SK-N-SH treated with all-trans-retinoic acid at 6 μM for 48 hours (cell line): ENCODE measurements around the gene MOSMO.

Experiments
- ATAC-seq: fragments of 200-7000 bp; cut with Tn5 transposase; 3 replicates; pipeline ENCODE4 v1.9.1; 2020; ENCODE audit warnings: mild to moderate bottlenecking, moderate library complexity
- ARNTL ChIP-seq: fragments of 450-650 bp; formaldehyde crosslinking; IDR thresholded peaks from 2 replicates; pipeline ENCODE4 v1.5.0; 2020; ENCODE audit warnings: low read depth, mild to moderate bottlenecking, moderate library complexity, borderline replicate concordance
- BACH2 ChIP-seq: fragments of 250-450 bp; sonication (Bioruptor Pico); IDR thresholded peaks from 2 replicates; pipeline ENCODE4 v1.9.0; 2021; ENCODE audit warnings: mild to moderate bottlenecking, borderline replicate concordance
- CSDC2 ChIP-seq: fragments of 250-450 bp; sonication (Bioruptor Pico); IDR thresholded peaks from 2 replicates; pipeline ENCODE4 v1.5.0; 2020; ENCODE audit warnings: mild to moderate bottlenecking, moderate library complexity
- ESRRG ChIP-seq: fragments of 250-450 bp; sonication (Bioruptor Pico); IDR thresholded peaks from 2 replicates; pipeline ENCODE4 v1.6.1; 2021; ENCODE audit warnings: mild to moderate bottlenecking
- GLIS3 ChIP-seq: fragments of 250-450 bp; sonication (Bioruptor Pico); IDR thresholded peaks from 2 replicates; pipeline ENCODE4 v1.5.0; 2020; ENCODE audit warnings: mild to moderate bottlenecking, moderate library complexity
- ISL1 ChIP-seq: fragments of 250-450 bp; sonication (Bioruptor Pico); IDR thresholded peaks from 2 replicates; pipeline ENCODE4 v2.1.2; 2022; ENCODE audit warnings: mild to moderate bottlenecking, moderate library complexity
- POU6F1 ChIP-seq: fragments of 250-450 bp; sonication (Bioruptor Pico); IDR thresholded peaks from 2 replicates; pipeline ENCODE4 v1.8.0; 2021; ENCODE audit warnings: low read depth, mild to moderate bottlenecking, moderate library complexity, borderline replicate concordance
- PPARA ChIP-seq: fragments of 250-450 bp; sonication (Bioruptor Pico); IDR thresholded peaks from 2 replicates; pipeline ENCODE4 v1.5.0; 2020; ENCODE audit warnings: mild to moderate bottlenecking, borderline replicate concordance
- RARB ChIP-seq: fragments of 250-450 bp; sonication (Bioruptor Pico); IDR thresholded peaks from 2 replicates; pipeline ENCODE4 v1.8.0; 2021; ENCODE audit warnings: mild to moderate bottlenecking, moderate library complexity
- SNAI2 ChIP-seq: fragments of 250-450 bp; sonication (Bioruptor Pico); IDR thresholded peaks from 2 replicates; pipeline ENCODE4 v1.5.0; 2020; ENCODE audit warnings: mild to moderate bottlenecking, moderate library complexity
- TCF4 ChIP-seq: fragments of 250-450 bp; sonication (Bioruptor Pico); IDR thresholded peaks from 2 replicates; pipeline ENCODE4 v1.8.0; 2021; ENCODE audit warnings: mild to moderate bottlenecking, moderate library complexity, borderline replicate concordance
- TOX ChIP-seq: fragments of 250-450 bp; sonication (Bioruptor Pico); IDR thresholded peaks from 2 replicates; pipeline ENCODE4 v1.8.0; 2021; ENCODE audit warnings: mild to moderate bottlenecking, moderate library complexity, borderline replicate concordance
- ZC3H10 ChIP-seq: fragments of 250-450 bp; sonication (Bioruptor Pico); IDR thresholded peaks from 2 replicates; pipeline ENCODE4 v1.5.1; 2021; ENCODE audit warnings: mild to moderate bottlenecking, moderate library complexity
- ZFP3 ChIP-seq: fragments of 250-450 bp; sonication (Bioruptor Pico); IDR thresholded peaks from 2 replicates; pipeline ENCODE4 v1.5.0; 2020; ENCODE audit warnings: mild to moderate bottlenecking, moderate library complexity
- ZFP30 ChIP-seq: fragments of 450-650 bp; formaldehyde crosslinking; IDR thresholded peaks from 2 replicates; pipeline ENCODE4 v1.5.0; 2022; ENCODE audit warnings: mild to moderate bottlenecking, moderate library complexity
- ZNF565 ChIP-seq: fragments of 450-650 bp; formaldehyde crosslinking; conservative IDR thresholded peaks from 2 replicates; pipeline ENCODE4 v1.5.0; 2020; ENCODE audit warnings: low read depth, mild to moderate bottlenecking, moderate library complexity
- ZNF70 ChIP-seq: fragments of 450-650 bp; formaldehyde crosslinking; IDR thresholded peaks from 2 replicates; pipeline ENCODE4 v1.5.0; 2020; ENCODE audit warnings: mild to moderate bottlenecking, moderate library complexity
- ZNF8 ChIP-seq: fragments of 450-650 bp; formaldehyde crosslinking; IDR thresholded peaks from 2 replicates; pipeline ENCODE4 v1.5.0; 2020; ENCODE audit warnings: mild to moderate bottlenecking, moderate library complexity
- TF ChIP-seq, protein P1 (sequence below): fragments of 250-450 bp; sonication (Bioruptor Pico); IDR thresholded peaks from 2 replicates; pipeline ENCODE4 v1.5.0; 2020; ENCODE audit warnings: mild to moderate bottlenecking, moderate library complexity
- TF ChIP-seq, protein P2 (sequence below): fragments of 250-450 bp; sonication (Bioruptor Pico); IDR thresholded peaks from 2 replicates; pipeline ENCODE4 v1.5.1; 2020; ENCODE audit warnings: low read depth, mild to moderate bottlenecking, moderate library complexity
- TF ChIP-seq, protein P3 (sequence below): fragments of 250-450 bp; sonication (Bioruptor Pico); IDR thresholded peaks from 2 replicates; pipeline ENCODE4 v1.5.1; 2021; ENCODE audit warnings: mild to moderate bottlenecking, moderate library complexity

The MOSMO gene

DNA sequence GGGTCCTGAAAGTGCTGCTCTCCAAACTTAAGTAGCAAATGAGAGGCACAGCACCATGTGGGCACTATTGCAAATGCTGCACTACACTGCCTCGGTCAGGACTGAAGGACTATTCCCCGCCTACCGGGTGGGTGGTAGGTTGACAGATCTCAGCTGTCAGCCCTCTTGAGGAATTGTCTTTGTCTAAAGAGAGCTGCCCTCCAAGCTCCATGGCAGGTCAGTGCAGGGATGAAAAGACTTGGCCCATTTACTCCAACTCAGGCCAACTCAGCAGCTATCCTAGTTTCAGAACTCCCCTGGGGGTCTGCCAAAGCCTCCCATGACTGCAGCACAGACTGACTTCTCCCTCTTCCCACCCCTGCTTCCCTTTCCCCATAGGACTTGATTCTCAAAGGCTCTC, 3.6 kb upstream of the MOSMO start (continued):
- TF ChIP-seq POU6F1, result no peak
- TF ChIP-seq ZNF8, result no peak
- TF ChIP-seq ESRRG (CRISPR knock-in tag), result no peak
- TF ChIP-seq BACH2 (CRISPR knock-in tag), result no peak
- no peak for TF ChIP-seq GLIS3 (CRISPR knock-in tag)
- no peak for TF ChIP-seq ZC3H10
- TF ChIP-seq TOX (CRISPR knock-in tag), result no peak
- TF ChIP-seq TCF4, result no peak
- TF ChIP-seq ISL1 (CRISPR knock-in tag), result no peak
- no peak for TF ChIP-seq RARB (CRISPR knock-in tag)
- no peak for TF ChIP-seq ARNTL (CRISPR knock-in tag)
- TF ChIP-seq CSDC2 (CRISPR knock-in tag), result no peak
- no peak for TF ChIP-seq ZNF565 (CRISPR knock-in tag)

DNA sequence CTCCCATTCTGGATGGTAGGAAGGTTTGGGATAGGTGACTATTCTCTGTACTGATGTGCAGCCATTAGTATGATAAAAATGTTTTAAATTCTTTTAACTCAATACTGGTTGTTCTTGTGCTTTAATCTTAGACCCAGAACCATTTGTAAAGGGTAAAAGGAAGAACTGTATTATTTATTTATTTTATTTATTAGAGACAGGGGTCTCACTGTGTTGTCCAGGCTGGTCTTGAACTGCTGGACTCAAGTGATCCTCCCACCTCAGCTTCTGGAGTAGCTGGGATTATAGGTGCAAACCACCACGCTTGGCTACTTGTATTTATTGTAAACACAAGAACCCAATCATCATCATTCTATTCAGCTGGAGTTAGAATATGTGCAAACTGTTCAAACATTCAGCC, 2.2 kb upstream of the MOSMO start:
- TF ChIP-seq ZNF70 (CRISPR knock-in tag) (no peak), ZC3H10 (no peak), BACH2 (CRISPR knock-in tag) (no peak), ZFP30 (no peak), GLIS3 (CRISPR knock-in tag) (no peak), ESRRG (CRISPR knock-in tag) (no peak), ZFP3 (CRISPR knock-in tag) (no peak)
- TF ChIP-seq, protein P1, sequence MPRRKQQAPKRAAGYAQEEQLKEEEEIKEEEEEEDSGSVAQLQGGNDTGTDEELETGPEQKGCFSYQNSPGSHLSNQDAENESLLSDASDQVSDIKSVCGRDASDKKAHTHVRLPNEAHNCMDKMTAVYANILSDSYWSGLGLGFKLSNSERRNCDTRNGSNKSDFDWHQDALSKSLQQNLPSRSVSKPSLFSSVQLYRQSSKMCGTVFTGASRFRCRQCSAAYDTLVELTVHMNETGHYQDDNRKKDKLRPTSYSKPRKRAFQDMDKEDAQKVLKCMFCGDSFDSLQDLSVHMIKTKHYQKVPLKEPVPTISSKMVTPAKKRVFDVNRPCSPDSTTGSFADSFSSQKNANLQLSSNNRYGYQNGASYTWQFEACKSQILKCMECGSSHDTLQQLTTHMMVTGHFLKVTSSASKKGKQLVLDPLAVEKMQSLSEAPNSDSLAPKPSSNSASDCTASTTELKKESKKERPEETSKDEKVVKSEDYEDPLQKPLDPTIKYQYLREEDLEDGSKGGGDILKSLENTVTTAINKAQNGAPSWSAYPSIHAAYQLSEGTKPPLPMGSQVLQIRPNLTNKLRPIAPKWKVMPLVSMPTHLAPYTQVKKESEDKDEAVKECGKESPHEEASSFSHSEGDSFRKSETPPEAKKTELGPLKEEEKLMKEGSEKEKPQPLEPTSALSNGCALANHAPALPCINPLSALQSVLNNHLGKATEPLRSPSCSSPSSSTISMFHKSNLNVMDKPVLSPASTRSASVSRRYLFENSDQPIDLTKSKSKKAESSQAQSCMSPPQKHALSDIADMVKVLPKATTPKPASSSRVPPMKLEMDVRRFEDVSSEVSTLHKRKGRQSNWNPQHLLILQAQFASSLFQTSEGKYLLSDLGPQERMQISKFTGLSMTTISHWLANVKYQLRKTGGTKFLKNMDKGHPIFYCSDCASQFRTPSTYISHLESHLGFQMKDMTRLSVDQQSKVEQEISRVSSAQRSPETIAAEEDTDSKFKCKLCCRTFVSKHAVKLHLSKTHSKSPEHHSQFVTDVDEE (CRISPR knock-in tag), result no peak
- ATAC-seq, result no peak

- no peak for TF ChIP-seq ZC3H10
- TF ChIP-seq, all 23 proteins: peak for 0
- no peak for ATAC-seq
Observed at GRCh38 chr16:22006636-22007035, 1.3 kb upstream of the MOSMO start.

DNA sequence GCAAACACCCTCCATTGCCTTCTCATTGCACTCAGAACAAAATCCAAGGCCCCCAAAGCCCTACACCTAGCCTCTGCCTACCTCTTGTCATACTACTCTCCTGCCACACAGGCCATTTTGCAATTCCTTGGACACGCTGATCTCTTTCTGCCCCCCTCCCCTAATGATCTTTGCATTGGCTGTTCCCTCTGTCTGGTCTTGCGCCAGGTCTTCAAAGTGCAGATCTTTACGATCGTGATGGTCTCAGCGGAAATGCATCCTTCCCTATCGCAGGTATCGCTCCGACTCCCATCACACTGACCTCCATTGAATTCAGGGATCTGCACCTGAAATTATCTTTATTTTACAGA, 777 bp upstream of the MOSMO start:
- ATAC-seq, result no peak
- no peak for TF ChIP-seq POU6F1
- TF ChIP-seq ZC3H10, result no peak
- TF ChIP-seq, protein P2, sequence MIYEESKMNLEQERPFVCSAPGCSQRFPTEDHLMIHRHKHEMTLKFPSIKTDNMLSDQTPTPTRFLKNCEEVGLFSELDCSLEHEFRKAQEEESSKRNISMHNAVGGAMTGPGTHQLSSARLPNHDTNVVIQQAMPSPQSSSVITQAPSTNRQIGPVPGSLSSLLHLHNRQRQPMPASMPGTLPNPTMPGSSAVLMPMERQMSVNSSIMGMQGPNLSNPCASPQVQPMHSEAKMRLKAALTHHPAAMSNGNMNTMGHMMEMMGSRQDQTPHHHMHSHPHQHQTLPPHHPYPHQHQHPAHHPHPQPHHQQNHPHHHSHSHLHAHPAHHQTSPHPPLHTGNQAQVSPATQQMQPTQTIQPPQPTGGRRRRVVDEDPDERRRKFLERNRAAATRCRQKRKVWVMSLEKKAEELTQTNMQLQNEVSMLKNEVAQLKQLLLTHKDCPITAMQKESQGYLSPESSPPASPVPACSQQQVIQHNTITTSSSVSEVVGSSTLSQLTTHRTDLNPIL, result no peak
- TF ChIP-seq ZFP30, result no peak
- no peak for TF ChIP-seq TOX (CRISPR knock-in tag)
- TF ChIP-seq TCF4, result no peak
- no peak for TF ChIP-seq SNAI2 (CRISPR knock-in tag)
- no peak for TF ChIP-seq ESRRG (CRISPR knock-in tag)
- TF ChIP-seq, protein P3, sequence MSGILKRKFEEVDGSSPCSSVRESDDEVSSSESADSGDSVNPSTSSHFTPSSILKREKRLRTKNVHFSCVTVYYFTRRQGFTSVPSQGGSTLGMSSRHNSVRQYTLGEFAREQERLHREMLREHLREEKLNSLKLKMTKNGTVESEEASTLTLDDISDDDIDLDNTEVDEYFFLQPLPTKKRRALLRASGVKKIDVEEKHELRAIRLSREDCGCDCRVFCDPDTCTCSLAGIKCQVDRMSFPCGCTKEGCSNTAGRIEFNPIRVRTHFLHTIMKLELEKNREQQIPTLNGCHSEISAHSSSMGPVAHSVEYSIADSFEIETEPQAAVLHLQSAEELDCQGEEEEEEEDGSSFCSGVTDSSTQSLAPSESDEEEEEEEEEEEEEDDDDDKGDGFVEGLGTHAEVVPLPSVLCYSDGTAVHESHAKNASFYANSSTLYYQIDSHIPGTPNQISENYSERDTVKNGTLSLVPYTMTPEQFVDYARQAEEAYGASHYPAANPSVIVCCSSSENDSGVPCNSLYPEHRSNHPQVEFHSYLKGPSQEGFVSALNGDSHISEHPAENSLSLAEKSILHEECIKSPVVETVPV (CRISPR knock-in tag), result no peak
- no peak for TF ChIP-seq PPARA (CRISPR knock-in tag)
- TF ChIP-seq BACH2 (CRISPR knock-in tag), result no peak
